Cardiac fibroblast (primary cell): ENCODE data around the gene FA2H.
"Not testable (repeated sequence)": the region's sequence is repeated elsewhere in the genome, so short reads cannot be mapped to it uniquely, and the experiment has no call there.

Experiments used
- DNase-seq, 2 donors: peaks; one replicate each; pipeline versions ENCODE4 v3.0.0 to v3.0.0-alpha.2; 2010; ENCODE audit warnings: low read depth in 2 of 2
- H3K4me3 ChIP-seq, 2 donors: replicated peaks in 1 of 2; 1 replicate in 1 of 2; 2 replicates in 1 of 2; pipeline ENCODE4 v1.5.1; 2011; ENCODE audit warnings: low read depth in 2 of 2, low read length in 2 of 2, mild to moderate bottlenecking in 2 of 2, moderate library complexity in 1 of 2
- TF ChIP-seq, protein P1 (sequence below): IDR thresholded peaks from one replicate; pipeline ENCODE4 v1.5.1; 2011; ENCODE audit warnings: low read depth, mild to moderate bottlenecking, low read length, inconsistent platforms

Gene FA2H

DNA sequence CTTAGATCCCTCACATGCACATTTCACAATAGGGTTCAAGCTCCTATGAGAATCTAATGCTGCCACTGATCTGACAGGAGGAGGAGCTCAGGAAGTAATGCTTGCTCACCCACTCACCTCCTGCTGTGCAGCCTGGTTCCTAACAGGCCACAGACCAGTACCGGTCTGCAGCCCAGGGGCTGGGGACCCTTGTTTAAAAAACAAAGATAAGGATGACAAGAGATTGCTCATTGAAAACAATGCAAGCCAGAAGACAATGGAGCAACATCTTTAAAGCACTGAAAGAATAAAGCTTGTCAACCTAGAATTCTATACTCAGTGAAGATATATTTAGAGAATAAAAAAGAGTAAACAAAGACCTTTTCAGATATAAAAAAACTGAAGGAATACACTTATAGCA lies 22.8 kb upstream of the FA2H start:
- TF ChIP-seq, protein P1, sequence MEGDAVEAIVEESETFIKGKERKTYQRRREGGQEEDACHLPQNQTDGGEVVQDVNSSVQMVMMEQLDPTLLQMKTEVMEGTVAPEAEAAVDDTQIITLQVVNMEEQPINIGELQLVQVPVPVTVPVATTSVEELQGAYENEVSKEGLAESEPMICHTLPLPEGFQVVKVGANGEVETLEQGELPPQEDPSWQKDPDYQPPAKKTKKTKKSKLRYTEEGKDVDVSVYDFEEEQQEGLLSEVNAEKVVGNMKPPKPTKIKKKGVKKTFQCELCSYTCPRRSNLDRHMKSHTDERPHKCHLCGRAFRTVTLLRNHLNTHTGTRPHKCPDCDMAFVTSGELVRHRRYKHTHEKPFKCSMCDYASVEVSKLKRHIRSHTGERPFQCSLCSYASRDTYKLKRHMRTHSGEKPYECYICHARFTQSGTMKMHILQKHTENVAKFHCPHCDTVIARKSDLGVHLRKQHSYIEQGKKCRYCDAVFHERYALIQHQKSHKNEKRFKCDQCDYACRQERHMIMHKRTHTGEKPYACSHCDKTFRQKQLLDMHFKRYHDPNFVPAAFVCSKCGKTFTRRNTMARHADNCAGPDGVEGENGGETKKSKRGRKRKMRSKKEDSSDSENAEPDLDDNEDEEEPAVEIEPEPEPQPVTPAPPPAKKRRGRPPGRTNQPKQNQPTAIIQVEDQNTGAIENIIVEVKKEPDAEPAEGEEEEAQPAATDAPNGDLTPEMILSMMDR: no peak
- no peak for DNase-seq

GRCh38 chr16:74795104-74795503 lies 20.5 kb upstream of the FA2H start:
- H3K4me3 ChIP-seq: no peak overlapping the region
- DNase-seq: no peak
- TF ChIP-seq, protein P1: no peak

More for the DNA sequence above, 22.8 kb upstream of the FA2H start:
- no peak overlapping the region for H3K4me3 ChIP-seq

DNA sequence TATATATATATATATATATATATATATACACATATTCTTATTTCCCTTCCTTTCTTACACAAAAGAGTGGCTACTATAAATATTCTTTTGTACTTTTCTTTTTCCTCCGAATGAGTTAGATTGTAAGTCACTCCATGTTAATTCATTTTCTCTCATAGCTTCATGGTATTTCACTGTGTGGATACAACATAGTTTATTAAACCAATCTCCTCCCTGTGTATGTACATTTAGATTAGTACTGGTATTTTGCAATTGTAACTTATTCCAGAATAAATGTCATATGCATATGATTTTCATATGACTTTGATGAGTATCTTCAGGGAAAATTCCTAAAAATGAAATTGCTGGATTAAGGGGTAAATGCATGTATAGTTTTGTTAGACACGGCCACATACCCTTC lies 20.0 kb upstream of the FA2H start:
- H3K4me3 ChIP-seq: no peak overlapping the region
- TF ChIP-seq, protein P1: no peak
- DNase-seq: no peak

- H3K4me3 ChIP-seq: no peak overlapping the region
- DNase-seq: no peak
- TF ChIP-seq, protein P1: no peak
Measured at GRCh38 chr16:74793571-74793970, 19.0 kb upstream of the FA2H start.

DNA sequence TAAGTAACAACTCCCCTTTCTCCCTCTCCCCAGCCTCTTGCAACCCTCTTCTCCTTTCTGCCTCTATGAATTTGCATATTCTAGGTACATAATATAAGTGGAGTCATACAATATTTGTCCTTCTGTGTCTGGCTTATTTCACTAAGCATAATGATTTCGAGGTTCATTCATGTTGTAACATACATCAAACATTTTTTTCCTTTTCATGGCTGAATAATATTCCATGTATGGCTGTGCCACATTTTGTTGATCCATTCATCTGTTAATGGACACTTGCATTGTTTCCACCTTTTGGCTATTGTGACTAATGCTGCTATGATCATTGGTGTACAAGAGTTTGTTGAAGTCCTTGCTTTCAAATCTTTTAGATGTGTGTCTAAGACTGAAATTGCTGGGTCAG lies 17.6 kb upstream of the FA2H start:
- TF ChIP-seq, protein P1: no peak
- no peak for DNase-seq
- no peak overlapping the region for H3K4me3 ChIP-seq

- H3K4me3 ChIP-seq, DNase-seq: not testable (repeated sequence)
Measured at GRCh38 chr16:74791749-74792148, 17.1 kb upstream of the FA2H start.

- TF ChIP-seq, protein P1: no peak
- no peak overlapping the region for H3K4me3 ChIP-seq
- DNase-seq: no peak
Measured at GRCh38 chr16:74788108-74788507, 13.5 kb upstream of the FA2H start.

DNA sequence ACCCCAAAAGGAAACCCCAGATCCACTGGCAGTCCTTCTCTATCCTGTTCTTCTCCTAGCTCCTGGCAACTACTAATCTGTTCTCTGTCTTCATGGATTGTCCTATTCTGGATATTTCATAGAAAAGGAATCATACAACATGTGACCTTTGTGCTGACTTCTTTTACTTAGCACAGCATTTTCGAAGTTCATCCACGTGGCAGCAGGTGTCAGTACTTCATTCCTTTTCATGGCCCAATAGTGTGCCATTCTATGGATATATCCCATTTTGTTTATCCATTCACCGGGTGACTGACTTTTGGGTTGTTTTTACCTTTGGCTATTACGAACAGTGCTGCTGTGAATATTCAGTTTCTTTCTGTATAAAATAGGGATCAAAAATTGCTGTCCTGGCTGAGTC lies 10.4 kb upstream of the FA2H start:
- DNase-seq: no peak
- TF ChIP-seq, protein P1: no peak
- H3K4me3 ChIP-seq: no peak overlapping the region
